Inflammatory macrophage (primary cell): ENCODE measurements around the gene FMOD.
"Not testable (repeated sequence)": the region's sequence is repeated elsewhere in the genome, so short reads cannot be mapped to it uniquely, and the experiment has no call there.

ENCODE experiments used
- DNase-seq, 2 donors: peaks; one replicate each; pipeline ENCODE4 v3.0.0-alpha.2; 2020 to 2022

Gene FMOD

DNA sequence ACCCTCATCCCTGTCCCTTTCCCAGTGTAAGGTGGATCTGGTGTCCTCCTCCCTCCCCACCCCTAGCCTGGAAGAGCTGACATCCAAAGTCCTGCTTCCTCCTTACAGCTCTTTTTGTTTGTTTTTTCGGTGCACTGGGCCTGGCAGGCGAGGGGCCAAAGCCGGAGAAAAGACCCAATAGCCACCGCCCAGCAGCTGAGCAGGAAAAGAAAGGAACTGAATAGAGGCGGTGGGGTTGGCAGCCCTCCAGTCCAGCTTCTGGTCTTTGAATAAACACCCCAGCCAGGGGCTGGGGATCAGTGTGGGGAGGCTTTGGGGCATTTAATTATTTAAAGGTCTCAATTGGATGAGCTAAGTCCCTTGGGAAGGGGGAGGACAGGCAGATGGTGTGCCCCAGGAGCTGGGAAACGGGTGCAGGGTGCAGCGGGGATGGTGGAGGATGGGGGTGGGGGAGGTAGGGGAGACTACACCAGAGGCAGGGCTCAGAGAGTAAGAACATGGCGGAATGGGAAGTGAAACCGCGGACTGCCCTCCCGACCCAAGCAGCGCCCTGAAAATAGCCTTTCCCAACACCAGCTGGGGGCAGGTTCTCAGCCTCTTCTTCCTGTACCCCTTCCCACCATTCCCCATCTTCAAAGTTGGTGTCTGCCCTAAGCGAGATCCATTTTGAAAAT, 25.4 kb downstream of the FMOD start:
- DNase-seq = peak; percentile 81 to 82

GRCh38 chr1:203325026-203325417, 25.9 kb downstream of the FMOD start:
- DNase-seq = peak in 1 of 2 donors; percentile 31

DNA sequence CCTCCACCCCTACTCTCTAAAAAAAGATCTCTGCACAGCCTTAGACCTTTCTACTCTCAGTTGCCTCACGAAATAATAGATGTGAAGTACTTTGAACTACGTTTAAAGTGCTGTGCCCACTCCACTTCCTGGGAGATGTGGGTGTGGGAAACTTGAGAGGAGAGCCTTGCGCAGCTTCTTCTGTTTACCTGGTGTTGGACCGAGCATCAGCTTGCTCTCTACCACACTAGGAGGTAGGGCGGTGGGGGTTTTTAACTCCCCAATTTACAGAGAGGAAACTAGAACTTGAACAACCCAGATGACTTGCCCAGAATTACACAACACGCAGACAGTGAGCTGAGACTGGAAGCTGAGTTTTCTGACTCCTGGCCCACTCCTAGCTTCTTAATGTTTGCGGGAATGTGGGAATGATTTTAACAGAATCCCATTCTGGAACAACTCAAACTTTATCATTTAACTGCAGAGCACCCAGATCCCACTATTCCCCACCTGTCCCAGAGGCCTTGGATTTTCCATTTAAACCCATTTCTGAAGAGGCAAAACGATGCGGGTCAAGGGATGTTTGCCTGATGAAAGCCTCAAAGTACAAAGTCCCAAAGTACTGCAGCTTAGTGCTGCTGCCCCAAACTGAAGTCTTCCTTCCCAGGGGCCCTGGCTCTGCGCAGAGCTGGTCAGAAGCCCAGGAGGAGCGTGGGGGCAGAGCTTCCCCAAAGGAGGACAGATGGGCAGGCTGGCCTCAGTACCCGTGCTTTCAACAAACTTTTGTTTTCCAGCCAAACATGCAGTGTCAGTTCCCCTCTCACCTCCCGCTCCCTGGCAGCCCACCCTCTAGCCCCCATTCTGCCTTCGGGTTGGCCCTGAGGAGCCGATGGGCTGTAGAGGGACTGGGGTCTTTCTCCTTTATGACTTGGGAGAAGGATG, 26.6 kb downstream of the FMOD start:
- peak; percentile 44 to 64 for DNase-seq

DNA sequence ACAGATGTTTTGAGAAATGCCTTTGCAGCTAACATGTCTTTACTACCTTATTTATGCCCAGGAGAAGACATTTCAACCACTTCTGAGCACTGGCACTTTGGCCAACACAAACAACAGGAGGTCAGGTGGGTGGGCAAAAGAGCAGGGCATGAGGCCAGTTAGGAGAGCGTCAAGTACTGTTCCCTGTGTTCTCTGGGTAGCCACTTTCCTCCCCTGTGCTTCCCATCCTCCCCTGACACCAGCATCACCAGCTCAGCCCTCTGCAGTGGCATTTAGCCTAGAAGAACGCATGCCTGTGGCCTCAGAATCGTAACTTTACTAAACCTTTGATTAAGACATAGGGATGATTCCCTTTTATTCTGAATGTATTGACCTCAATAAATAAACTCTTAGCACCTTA, 27.3 kb downstream of the FMOD start:
- DNase-seq = no peak

DNA sequence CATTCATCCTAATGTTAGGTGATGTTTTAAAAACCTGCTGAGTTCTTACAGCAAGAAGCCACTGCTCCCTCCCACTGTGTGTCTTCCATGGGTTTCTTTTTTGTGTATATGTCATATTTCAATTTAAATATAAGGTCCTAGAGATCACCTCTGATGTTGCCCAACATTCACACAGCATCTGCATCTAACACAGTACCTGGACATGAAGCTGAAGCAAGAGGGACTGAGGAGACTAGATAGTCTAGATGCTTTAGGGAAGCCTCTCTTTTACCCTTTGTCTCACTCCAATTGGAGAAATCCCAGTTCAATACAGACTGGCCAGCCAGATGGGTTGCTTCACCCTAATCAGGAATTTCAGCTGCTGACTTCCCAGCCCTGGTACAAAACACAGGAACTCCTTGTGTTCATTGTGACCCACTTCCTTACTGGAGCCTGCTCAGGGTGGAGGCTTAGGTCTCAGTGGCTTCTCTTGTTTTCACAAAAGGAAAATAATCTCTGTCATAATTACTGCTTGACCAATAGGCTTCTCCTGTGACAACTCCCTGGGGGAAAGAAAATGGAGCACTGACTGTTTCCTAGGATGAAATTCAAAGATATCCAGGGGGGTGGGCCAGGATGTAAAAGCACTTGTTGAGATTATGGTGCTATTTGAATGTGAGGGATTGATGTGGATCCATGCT, 28.3 kb downstream of the FMOD start:
- DNase-seq = peak in 1 of 2 donors; percentile 50

GRCh38 chr1:203321273-203322052, 29.5 kb downstream of the FMOD start:
- DNase-seq = no peak

GRCh38 chr1:203320591-203321272, 30.2 kb downstream of the FMOD start:
- peak in 1 of 2 donors; percentile 67 for DNase-seq

DNA sequence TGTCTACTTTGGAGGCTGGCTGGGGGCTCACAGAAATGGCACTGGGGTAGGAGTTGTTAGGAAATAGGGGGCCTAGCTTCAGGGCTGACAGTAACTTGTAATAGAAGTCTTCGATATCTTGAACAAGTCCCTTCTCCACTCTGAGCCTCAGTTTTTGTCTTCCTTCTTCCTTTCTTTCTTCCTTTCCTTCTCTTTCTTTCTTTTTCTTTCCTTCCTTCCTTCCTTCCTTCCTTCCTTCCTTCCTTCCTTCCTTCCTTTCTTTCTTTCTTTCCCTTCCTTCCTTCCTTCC, 32.7 kb downstream of the FMOD start:
- DNase-seq = no peak

GRCh38 chr1:203317429-203318228, 33.3 kb downstream of the FMOD start:
- DNase-seq = no peak

DNA sequence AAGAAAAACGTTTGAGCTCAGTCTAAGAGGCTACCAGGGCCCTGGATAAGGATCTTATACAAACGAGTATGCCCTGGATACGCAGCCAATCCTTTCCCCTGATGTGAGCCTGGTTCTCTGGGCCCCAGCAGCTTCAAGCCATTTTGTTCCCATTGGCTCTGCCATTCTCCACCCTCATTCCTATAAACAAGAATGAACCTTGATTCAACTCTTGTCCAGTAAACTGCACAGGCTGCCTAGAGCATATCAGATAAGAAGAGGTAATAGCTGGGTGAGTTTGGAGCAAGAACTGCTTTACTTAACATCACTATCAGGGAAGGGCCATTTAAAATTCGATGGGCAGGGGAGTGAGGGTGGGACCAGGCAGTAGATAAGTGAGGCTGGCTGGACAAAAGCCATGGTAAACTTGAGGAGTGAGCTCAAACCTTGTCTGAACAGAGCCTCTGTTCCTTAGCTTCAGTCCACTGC, 34.3 kb downstream of the FMOD start:
- DNase-seq = no peak

DNA sequence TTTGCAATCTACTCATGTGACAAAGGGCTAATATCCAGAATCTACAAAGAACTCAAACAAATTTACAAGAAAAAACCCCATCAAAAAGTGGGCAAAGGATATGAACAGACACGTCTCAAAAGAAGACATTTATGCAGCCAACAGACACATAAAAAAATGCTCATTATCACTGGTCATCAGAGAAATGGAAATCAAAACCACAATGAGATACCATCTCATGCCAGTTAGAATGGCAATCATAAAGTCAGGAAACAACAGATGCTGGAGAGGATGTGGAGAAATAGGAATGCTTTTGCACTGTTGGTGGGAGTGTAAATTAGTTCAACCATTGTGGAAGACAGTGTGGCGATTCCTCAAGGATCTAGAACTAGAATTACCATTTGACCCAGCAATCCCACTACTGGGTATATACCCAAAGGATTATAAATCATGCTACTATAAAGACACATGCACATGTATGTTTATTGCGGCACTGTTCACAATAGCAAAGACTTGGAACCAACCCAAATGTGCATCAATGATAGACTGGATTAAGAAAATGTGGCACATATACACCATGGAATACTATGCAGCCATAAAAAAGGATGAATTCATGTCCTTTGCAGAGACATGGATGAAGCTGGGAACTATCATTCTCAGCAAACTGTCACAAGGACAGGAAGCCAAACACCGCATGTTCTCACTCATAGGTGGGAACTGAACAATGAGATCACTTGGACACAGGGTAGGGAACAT, 36.7 kb downstream of the FMOD start:
- not testable (repeated sequence) for DNase-seq

GRCh38 chr1:203311368-203312301, 39.3 kb downstream of the FMOD start:
- peak in 1 of 2 donors; percentile 33 for DNase-seq

GRCh38 chr1:203308923-203309331, 42.0 kb downstream of the FMOD start:
- no peak for DNase-seq

- DNase-seq = no peak
Measured at GRCh38 chr1:203308328-203308922, 42.5 kb downstream of the FMOD start.

DNA sequence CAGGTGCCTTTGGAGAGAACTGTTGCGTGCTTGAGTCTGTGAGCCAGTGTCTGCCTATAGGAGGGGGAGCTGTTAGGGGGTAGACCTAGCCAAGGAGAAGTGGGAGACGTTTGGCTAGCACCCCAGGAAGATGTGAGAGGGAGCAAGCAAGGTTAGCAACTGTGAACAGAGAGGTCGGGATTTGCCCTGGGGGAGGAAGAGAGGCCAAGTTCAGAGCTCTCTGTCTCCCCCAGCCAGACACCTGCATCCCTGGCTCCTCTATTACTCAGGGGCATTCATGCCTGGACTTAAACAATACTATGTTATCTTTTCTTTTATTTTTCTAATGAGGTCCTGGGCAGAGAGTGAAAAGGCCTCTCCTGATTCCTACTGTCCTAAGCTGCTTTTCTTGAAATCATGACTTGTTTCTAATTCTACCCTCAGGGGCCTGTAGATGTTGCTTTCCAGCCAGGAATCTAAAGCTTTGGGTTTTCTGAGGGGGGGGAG, 43.2 kb downstream of the FMOD start:
- no peak for DNase-seq

DNA sequence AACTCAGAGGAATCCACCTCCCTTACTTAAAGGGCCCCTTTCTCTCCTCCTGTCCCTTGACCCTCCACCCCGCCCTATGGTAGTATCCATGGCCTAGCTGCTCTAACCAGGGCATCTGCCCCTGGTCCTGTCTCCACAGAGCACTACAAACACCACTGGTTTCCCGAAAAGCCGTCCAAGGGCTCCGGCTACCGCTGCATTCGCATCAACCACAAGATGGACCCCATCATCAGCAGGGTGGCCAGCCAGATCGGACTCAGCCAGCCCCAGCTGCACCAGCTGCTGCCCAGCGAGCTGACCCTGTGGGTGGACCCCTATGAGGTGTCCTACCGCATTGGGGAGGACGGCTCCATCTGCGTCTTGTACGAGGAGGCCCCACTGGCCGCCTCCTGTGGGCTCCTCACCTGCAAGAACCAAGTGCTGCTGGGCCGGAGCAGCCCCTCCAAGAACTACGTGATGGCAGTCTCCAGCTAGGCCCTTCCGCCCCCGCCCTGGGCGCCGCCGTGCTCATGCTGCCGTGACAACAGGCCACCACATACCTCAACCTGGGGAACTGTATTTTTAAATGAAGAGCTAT, 43.9 kb downstream of the FMOD start:
- peak in 1 of 2 donors; percentile 19 for DNase-seq

DNA sequence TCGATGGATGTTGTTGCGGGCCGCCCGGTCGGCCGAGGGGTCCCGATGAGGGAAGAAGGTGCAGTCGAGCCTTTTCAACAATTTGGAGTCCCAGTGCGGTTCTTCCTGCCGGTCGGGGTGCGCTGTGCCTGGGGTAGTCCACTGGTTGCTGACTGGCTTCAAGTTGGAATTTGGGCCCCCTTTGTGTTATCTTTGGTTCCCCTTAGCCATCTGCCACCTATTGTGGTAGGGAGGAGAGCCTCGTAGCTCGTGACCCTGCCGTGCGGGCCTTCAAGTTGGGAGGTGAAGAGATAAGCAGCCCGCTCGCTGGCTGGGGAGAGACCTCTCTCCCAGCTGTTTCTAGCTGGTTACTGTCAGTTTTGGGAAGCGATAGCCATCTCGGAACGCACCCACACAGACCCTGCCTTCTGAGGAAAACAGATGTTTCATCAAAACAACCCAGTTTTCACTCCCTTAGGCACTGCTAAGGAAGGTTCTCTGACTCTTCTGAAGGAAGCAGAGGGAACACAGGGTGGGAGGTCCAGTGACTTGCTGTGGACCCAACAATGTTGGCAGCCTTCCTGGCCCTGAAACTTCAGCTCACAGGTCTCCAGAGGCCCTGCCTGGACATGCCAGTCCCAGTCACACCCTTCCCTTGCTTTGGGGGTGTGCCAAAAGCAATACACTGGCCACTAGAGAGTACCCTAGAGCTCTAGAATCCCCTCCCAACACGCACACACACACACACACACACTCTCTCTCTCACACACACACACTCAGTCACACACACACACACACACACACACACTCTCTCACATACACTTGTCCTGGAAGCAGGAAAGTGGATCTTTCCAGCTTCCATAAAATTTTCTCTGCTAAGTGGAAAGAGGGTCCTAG, 44.6 kb downstream of the FMOD start:
- DNase-seq = peak; percentile 54 to 59
